HCT116 (cell line): ENCODE data around the gene CHKA. TPM values are rescaled to one million over a fixed set of nuclear protein-coding genes. Genes with fewer than 3 reads are reported as not detected.

Source experiments
- ATAC-seq: fragments of 200-7000 bp; cut with Tn5 transposase; 2 replicates; pipeline ENCODE4 v1.9.1; 2020; ENCODE audit warnings: mild to moderate bottlenecking, moderate library complexity
- BruUV-seq: library from RNA; stranded (reverse); fragments of 400-500 nt; replicated peaks from 2 replicates; lab custom pipeline; 2021; lab: Mats Ljungman, UMichigan
- CTCF ChIA-PET: fragments of 300-600 bp; sonication (Branson Sonifier 250); formaldehyde crosslinking; loops from one replicate; lab custom pipeline; 2021; ENCODE audit warnings: antibody characterized with exemption; lab: Charles Lee
- POLR2A ChIA-PET: fragments of 300-600, 350-600 bp; sonication (Branson Sonifier 250); formaldehyde crosslinking; loops from one replicate; lab custom pipeline; 2021; ENCODE audit warnings: antibody characterized with exemption; lab: Charles Lee
- RAD21 ChIA-PET, 2 experiments: fragments of 300-600 bp; sonication (Branson Sonifier 250); formaldehyde crosslinking; loops; one replicate each; lab custom pipeline; 2023; ENCODE audit warnings: low total read pairs in 2 of 2; ENCODE audit not compliant: uncharacterized antibody in 2 of 2, unreplicated experiment in 2 of 2, low non-redundant PET in 1 of 2; lab: Charles Lee
- DNase-seq: peaks from one replicate; pipeline ENCODE4 v3.0.0-alpha.2; 2010; ENCODE audit warnings: low read depth, low spot score
- H2AFZ ChIP-seq: fragments of 200-600 bp; shearing (Covaris generic), sonication (generic); 2 replicates; pipeline ENCODE4 v1.6.1; 2017; ENCODE audit warnings: low read depth, mixed run types, mixed read lengths, antibody characterized with exemption, low read length; ENCODE audit not compliant: poor library complexity, severe bottlenecking
- H3K27ac ChIP-seq: 2 replicates; pipeline ENCODE4 v1.5.1; 2012; ENCODE audit warnings: low read depth, low read length
- H3K27me3 ChIP-seq: fragments of 200-600 bp; sonication (generic); 2 replicates; pipeline ENCODE4 v1.6.1; 2016; ENCODE audit warnings: mixed run types, low read length, mixed read lengths; ENCODE audit not compliant: insufficient read depth
- H3K36me3 ChIP-seq, 2 experiments: fragments of 200-500 bp in 1 of 2; fragments of 200-600 bp in 1 of 2; sonication (Bioruptor generic) in 1 of 2; sonication (generic) in 1 of 2; 2 replicates each; pipeline versions ENCODE4 v1.5.1 to v1.6.1; 2014 to 2016; ENCODE audit warnings: low read length in 2 of 2, inconsistent platforms in 1 of 2, mixed read lengths in 1 of 2, mixed run types in 1 of 2; ENCODE audit not compliant: insufficient read depth in 2 of 2, control insufficient read depth in 1 of 2
- H3K4me1 ChIP-seq, 2 experiments: fragments of 200-600 bp in 1 of 2; sonication (generic) in 1 of 2; 2 replicates each; pipeline versions ENCODE4 v1.5.1 to v1.6.1; 2012 to 2017; ENCODE audit warnings: low read length in 2 of 2, inconsistent platforms in 1 of 2, mild to moderate bottlenecking in 1 of 2, mixed read lengths in 1 of 2, mixed run types in 1 of 2, moderate library complexity in 1 of 2; ENCODE audit not compliant: insufficient read depth in 2 of 2, control insufficient read depth in 1 of 2
- H3K4me2 ChIP-seq: fragments of 200-600 bp; sonication (generic); 2 replicates; pipeline ENCODE4 v1.6.1; 2017; ENCODE audit warnings: mixed run types, low read length, mixed read lengths
- H3K4me3 ChIP-seq, 2 experiments: fragments of 200-600 bp in 1 of 2; sonication (generic) in 1 of 2; replicated peaks in 1 of 2; 2 replicates each; pipeline ENCODE4 v1.5.1; 2011 to 2016; ENCODE audit warnings: low read length in 2 of 2, control low read depth in 1 of 2, low read depth in 1 of 2, mild to moderate bottlenecking in 1 of 2, mixed read lengths in 1 of 2, mixed run types in 1 of 2
- H3K79me2 ChIP-seq: fragments of 200-600 bp; sonication (generic); 2 replicates; pipeline ENCODE4 v1.6.1; 2017; ENCODE audit warnings: mild to moderate bottlenecking, mixed run types, low read length, moderate library complexity, mixed read lengths; ENCODE audit not compliant: insufficient read depth
- H3K9ac ChIP-seq: fragments of 200-600 bp; sonication (generic); 2 replicates; pipeline ENCODE4 v1.6.1; 2016; ENCODE audit warnings: low read length, mixed read lengths
- H3K9me2 ChIP-seq: fragments of 200-600 bp; sonication (generic), shearing (Covaris generic); 2 replicates; pipeline ENCODE4 v1.6.1; 2017; ENCODE audit warnings: mixed run types, mild to moderate bottlenecking, moderate library complexity; ENCODE audit not compliant: insufficient read depth
- H3K9me3 ChIP-seq, 2 experiments: fragments of 200-500 bp in 1 of 2; fragments of 200-600 bp in 1 of 2; sonication (Bioruptor generic) in 1 of 2; sonication (generic) in 1 of 2; 2 replicates each; pipeline ENCODE4 v1.6.1; 2014 to 2017; ENCODE audit warnings: low read length in 2 of 2, mixed read lengths in 2 of 2, inconsistent platforms in 1 of 2, low read depth in 1 of 2, mild to moderate bottlenecking in 1 of 2, mixed run types in 1 of 2, moderate library complexity in 1 of 2; ENCODE audit not compliant: control insufficient read depth in 1 of 2, insufficient read depth in 1 of 2
- H4K20me1 ChIP-seq: fragments of 200-600 bp; sonication (generic), shearing (Covaris generic); 2 replicates; pipeline ENCODE4 v1.6.1; 2017; ENCODE audit warnings: mixed run types, mild to moderate bottlenecking, moderate library complexity; ENCODE audit not compliant: insufficient read depth
- ATF3 ChIP-seq: IDR thresholded peaks from 2 replicates; pipeline ENCODE4 v1.6.1; 2012
- CTCF ChIP-seq, 3 experiments: fragments of 200-600 bp in 1 of 3; sonication (generic) in 1 of 3; IDR thresholded peaks in 2 of 3; conservative IDR thresholded peaks in 1 of 3; 2 replicates each; pipeline ENCODE4 v1.5.1; 2012 to 2017; ENCODE audit warnings: low read depth in 2 of 3, low read length in 2 of 3, antibody characterized with exemption in 1 of 3, borderline replicate concordance in 1 of 3, control low read depth in 1 of 3, mild to moderate bottlenecking in 1 of 3, mixed read lengths in 1 of 3, mixed run types in 1 of 3, moderate library complexity in 1 of 3; ENCODE audit not compliant: insufficient read depth in 1 of 3
- ELF1 ChIP-seq: IDR thresholded peaks from 2 replicates; pipeline ENCODE4 v1.6.1; 2012; ENCODE audit warnings: low read depth, borderline replicate concordance
- EZH2 ChIP-seq: fragments of 200-600 bp; sonication (generic); IDR thresholded peaks from 2 replicates; pipeline ENCODE4 v1.6.1; 2017; ENCODE audit warnings: antibody characterized with exemption, mixed run types
- POLR2A ChIP-seq: IDR thresholded peaks from 2 replicates; pipeline ENCODE4 v1.7.0; 2011; ENCODE audit warnings: borderline replicate concordance; ENCODE audit not compliant: insufficient read depth, insufficient read length; ENCODE audit errors: extremely low read depth
- POLR2AphosphoS5 ChIP-seq: IDR thresholded peaks from 2 replicates; pipeline ENCODE4 v1.6.1; 2011; ENCODE audit warnings: mild to moderate bottlenecking, low read depth, low read length, moderate library complexity
- RAD21 ChIP-seq: IDR thresholded peaks from 2 replicates; pipeline ENCODE4 v1.6.1; 2012; ENCODE audit warnings: low read depth, mild to moderate bottlenecking
- SIN3A ChIP-seq: IDR thresholded peaks from 2 replicates; pipeline ENCODE4 v1.6.1; 2012; ENCODE audit warnings: low read depth
- SP1 ChIP-seq: IDR thresholded peaks from 2 replicates; pipeline ENCODE4 v1.6.1; 2012; ENCODE audit warnings: low read depth
- YY1 ChIP-seq: IDR thresholded peaks from 2 replicates; pipeline ENCODE4 v1.6.1; 2011; ENCODE audit warnings: low read length, low read depth, moderate library complexity, mild to moderate bottlenecking; ENCODE audit not compliant: insufficient replicate concordance; ENCODE audit errors: extremely low read depth
- ZFX ChIP-seq: fragments of 450-650 bp; IDR thresholded peaks from 2 replicates; pipeline ENCODE4 v1.6.1; 2017
- ZNF274 ChIP-seq: fragments of 200-500 bp; sonication (Bioruptor generic); IDR thresholded peaks from 2 replicates; pipeline ENCODE4 v1.6.1; 2014; ENCODE audit warnings: mild to moderate bottlenecking, low read depth, low read length, inconsistent platforms
- intact Hi-C: fragments of 100-400 bp; cut with micrococcal nuclease; formaldehyde crosslinking; loops from 2 replicates; pipeline ENCODE4 v1.10.0; 2022
- total RNA-seq: library from RNA; stranded (reverse); gene quantifications from one replicate; pipeline ENCODE4 v1.2.1, GENCODE V29; 2021; ENCODE audit not compliant: unreplicated experiment

CHKA gene
- total RNA-seq, 1 experiment from 2014 or later: 33.1 TPM

GRCh38 chr11:68043029-68043348, 78.2 kb downstream of the CHKA start:
- Histone ChIP-seq H3K4me1 (peaks cover 9 to 21% of the 10 kb centered on the region in 2 experiments; a peak in 3 of 4 replicates), H4K20me1 (no peaks in the 10 kb centered on the region), H3K79me2 (peaks cover 21% of the 10 kb centered on the region), H3K27me3 (no peaks in the 10 kb centered on the region), H3K9me2 (no peaks in the 10 kb centered on the region), H3K27ac (no peak overlapping the region; the same call in 1 of the 2 replicates), H3K9ac (no peak overlapping the region), H3K36me3 (peaks cover 0 to 6% of the 10 kb centered on the region in 2 experiments; a peak in 2 of 4 replicates), H2AFZ (no peak overlapping the region), H3K9me3 (no peaks in the 10 kb centered on the region), H3K4me3 (no peak overlapping the region), H3K4me2 (no peak overlapping the region)
- TF ChIP-seq POLR2AphosphoS5 (no peak), SIN3A (no peak), ZFX (no peak), EZH2 (no peak), SP1 (no peak), POLR2A (no peak), ATF3 (no peak), RAD21 (no peak), YY1 (no peak), ZNF274 (no peak), ELF1 (no peak), CTCF (IDR thresholded peaks at IDR 0.05 in 2 of 3, conservative IDR thresholded peaks at IDR 0.05 in 1 of 3; ENCODE audit: borderline replicate concordance in 1 of 3, insufficient read depth in 1 of 3, low read depth in 2 of 3, low read length in 2 of 3) (no peak)
- ATAC-seq (no peak), DNase-seq (no peak)
- ChIA-PET POLR2A (interaction anchor here (0.6 kb wide), 1 partner anchor 13 kb away, joined by 3 read pairs; the partner anchor contains the start of gene NDUFS8), CTCF (no interaction called here), RAD21 (no interaction called here)
- no TSS peak for BruUV-seq
- intact Hi-C loops: no loop called here
